ENCODE results near the gene CTNNA1.

The CTNNA1 gene

GRCh38 chr5:138955671-138956295 lies 202.6 kb downstream of the CTNNA1 start:
- TF ChIP-seq CTCF (IDR thresholded peaks at IDR 0.05; ENCODE audit: low read depth, low read length): no peak

GRCh38 chr5:138956801-138957200 lies 203.6 kb downstream of the CTNNA1 start:
- H3K4me3 ChIP-seq (ENCODE audit: low read depth, low read length): no peak overlapping the region
- TF ChIP-seq CTCF (IDR thresholded peaks at IDR 0.05; ENCODE audit: low read depth, low read length): no peak

More at GRCh38 chr5:138955671-138956295, 202.6 kb downstream of the CTNNA1 start:
- no peak overlapping the region for H3K4me3 ChIP-seq (ENCODE audit: low read depth, low read length)

GRCh38 chr5:138960145-138960692 lies 207.0 kb downstream of the CTNNA1 start:
- no peak overlapping the region for H3K4me3 ChIP-seq (ENCODE audit: low read depth, low read length)
- no peak for TF ChIP-seq CTCF (IDR thresholded peaks at IDR 0.05; ENCODE audit: low read depth, low read length)

GRCh38 chr5:138961221-138961620 lies 208.0 kb downstream of the CTNNA1 start:
- no peak overlapping the region for H3K4me3 ChIP-seq (ENCODE audit: low read depth, low read length)
- no peak for TF ChIP-seq CTCF (IDR thresholded peaks at IDR 0.05; ENCODE audit: low read depth, low read length)

- TF ChIP-seq CTCF (IDR thresholded peaks at IDR 0.05; ENCODE audit: low read depth, low read length): no peak
- H3K4me3 ChIP-seq (ENCODE audit: low read depth, low read length): no peak overlapping the region
Observed at GRCh38 chr5:138961729-138962128, 208.5 kb downstream of the CTNNA1 start.

- TF ChIP-seq CTCF (IDR thresholded peaks at IDR 0.05; ENCODE audit: low read depth, low read length): no peak
- no peak overlapping the region for H3K4me3 ChIP-seq (ENCODE audit: low read depth, low read length)
Observed at GRCh38 chr5:138962614-138963370, 209.6 kb downstream of the CTNNA1 start.

Data from WI38 (cell line).